HG03139 (cell line): ENCODE results near the gene CPTP.

Experiments used
- ATAC-seq: cut with Tn5 transposase; IDR thresholded peaks from one replicate; pipeline ENCODE4 v1.9.1; 2021; ENCODE audit not compliant: unreplicated experiment

The CPTP gene

DNA sequence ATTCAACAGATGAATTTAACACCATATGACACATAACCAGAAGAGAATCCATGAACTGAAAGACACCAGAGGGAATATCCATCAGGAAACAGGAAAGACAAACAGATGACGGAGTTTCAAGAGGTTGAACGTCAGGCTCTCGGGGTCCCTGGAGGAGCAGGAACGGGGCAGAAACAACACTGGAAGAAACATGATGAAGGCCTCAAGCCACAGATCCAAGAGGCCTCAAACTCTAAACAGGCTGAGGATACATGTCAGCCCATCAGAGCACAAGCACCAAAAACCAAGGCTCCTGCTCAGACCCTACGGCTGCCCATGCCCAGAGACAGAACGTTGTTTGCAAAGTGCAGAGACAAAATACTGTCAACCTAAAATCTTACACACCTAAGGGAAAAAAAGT is 7.2 kb upstream of the CPTP start:
- ATAC-seq = no peak

DNA sequence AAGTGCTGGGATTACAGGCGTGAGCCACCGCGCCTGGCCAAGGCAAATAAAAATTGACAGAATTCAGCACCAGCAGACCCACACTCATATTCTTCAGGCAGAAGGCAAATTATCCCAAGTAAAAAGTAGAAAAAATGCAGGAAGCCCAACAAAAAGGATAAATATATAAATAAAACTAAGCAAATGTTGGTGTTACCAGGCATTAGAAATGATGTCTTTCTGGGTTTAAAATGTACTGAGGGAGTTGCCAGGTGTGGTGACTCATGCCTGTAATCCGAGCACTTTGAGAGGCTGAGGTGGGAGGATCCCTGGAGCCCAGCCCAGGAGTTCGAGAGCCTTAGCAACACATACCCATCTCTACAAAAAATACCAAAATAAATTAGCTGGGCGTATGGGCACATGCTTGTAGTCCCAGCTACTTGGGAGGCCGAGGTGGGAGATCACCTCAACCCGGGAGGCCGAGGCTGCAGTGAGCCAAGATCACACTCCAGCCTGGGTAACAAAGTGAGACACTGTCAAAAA is 6.4 kb upstream of the CPTP start:
- no peak for ATAC-seq

DNA sequence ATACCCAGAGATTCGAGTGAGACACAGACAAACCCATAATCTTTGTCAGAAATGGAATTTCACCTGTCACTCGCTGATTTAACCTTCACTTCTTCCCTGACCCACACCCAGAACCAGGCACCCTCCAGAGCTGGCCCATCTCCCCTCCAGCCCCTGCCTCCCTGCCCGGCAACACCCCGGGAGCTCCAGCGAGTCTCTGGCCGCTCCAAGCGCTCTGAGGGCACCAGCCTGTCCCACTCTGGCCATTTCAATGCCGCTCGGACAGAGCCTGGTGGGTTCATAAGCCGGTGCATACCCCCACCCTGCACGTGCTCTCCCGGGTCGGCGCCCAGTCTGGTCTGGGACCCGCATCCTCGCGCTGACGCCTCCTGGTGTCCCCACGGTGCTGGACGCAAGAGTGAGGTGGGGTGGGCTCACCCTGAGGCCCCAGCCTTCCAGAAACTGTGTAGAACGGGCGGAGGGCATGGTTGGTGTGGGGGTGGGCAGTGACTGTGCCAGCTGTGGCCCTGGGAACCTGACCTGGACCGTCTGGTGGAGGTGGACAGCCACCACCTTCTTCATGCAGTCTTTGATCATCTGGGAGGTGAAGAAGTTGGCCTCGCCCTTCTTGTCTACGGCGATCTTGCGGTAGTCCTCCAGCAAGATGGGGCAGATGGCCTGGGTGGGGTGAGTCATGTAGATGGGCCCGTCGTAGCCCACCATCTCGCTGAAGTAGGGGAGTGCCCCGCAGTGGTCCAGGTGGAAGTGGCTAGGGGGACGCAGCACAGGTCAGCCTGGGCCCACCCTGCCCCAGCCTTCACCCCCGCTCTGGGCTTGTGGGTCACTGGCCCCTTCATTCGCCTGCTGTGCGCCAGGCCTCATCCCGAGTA is 5.6 kb upstream of the CPTP start:
- ATAC-seq = no peak

DNA sequence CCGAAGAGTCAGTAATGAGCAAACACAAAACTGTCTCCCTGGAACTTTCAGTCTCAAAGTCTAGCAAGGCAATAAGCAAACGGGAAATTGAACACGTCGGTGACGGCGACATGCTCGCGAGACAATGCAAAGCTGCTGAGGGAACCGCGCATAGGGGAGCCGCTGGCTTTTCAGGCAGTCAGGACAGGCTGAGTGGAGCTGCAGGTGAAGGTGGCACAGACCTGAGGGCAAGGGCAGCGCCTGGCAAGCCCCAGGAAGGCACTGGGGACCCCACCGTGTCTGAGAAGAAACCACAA is 5.0 kb upstream of the CPTP start:
- ATAC-seq = no peak

DNA sequence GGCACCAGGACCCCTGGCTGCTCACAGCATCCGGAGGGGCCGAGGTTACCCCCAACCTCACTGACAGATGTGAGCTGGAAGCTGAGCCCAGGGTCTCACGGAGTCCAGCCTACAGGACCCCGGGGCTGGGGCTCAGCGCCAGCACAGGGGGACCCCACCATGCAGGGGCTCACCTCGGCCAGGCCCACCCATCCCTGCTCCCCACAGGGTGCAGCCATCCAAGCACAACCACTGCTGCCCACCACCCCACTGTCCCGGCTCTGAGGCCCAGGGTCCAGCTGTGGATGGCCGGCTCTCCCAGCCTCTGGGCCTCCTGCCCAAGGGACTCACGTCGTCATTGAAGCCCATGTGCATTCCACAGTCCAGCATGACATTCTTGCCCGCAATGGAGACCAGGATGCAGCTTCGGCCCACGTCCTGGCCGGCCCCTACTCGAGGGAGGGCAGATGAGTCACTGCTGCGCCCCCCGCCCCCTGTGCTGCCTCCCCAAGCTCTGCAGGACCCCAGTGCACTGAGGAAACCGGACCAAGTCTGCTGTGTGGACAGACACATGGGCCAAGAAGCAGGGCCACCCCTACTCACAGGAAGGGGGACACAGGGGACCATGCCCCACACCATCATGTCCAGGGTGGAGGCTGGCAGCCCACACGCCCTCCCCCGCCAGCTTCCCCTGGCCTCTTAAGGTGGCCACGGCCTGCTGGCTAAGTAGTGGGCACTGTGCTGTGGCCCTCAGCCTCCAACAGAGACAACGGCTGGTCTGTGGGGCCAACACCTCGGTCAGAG is 3.7 kb upstream of the CPTP start:
- ATAC-seq = no peak

- no peak for ATAC-seq
Measured at GRCh38 chr1:1321477-1321876, 3.1 kb upstream of the CPTP start.

- ATAC-seq = no peak
Measured at GRCh38 chr1:1322418-1322817, 2.2 kb upstream of the CPTP start.

- no peak for ATAC-seq
Measured at GRCh38 chr1:1322952-1323351, 1.6 kb upstream of the CPTP start.

DNA sequence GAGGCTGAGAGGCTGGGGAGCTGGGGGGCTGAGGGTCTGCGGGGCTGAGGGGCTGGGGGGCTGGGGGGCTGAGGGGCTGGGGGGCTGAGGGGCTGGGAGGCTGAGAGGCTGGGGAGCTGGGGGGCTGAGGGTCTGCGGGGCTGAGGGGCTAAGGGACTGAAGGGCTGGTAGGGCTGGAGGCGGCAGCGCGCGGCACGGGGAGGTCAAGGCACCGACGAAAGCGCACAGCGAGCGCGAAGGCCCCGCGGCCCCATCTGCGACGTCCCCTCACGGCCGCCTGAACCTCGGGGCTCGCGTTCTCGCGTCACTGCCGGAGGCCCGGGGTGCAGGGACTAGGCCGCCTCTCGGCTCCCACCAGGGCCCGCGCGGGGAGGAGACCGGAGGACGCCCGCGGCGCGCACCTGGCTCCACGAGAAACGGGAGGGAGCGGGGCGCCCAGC is 498 bp upstream of the CPTP start:
- peak; percentile 22 for ATAC-seq

GRCh38 chr1:1325288-1326074 is 879 bp downstream of the CPTP start:
- ATAC-seq = no peak

DNA sequence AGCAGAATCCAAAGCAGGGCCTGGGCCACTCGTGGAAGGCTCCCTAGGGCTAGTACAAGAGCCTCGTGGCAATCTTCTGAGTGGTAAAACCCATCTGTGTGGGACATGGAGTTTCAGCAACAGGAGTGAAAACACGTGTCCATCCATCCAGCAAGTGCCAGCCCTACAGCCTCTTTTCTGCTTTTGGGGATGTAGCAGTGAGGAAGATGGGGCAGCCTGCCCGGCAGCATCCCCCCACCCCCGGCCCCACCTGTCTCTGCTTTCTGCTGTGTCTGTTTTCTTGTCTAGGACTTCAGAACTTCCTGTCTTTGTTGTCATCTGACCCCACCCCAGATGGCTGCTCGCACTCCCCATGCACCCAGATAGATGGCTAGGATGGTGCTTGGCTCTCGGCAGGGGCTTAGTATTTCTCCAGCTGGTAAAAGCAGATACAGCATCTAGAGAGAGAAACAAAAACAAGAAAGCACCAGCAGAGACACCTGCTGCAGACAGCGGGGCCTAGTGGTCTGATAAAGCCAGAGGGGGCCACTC is 1.5 kb downstream of the CPTP start:
- no peak for ATAC-seq

DNA sequence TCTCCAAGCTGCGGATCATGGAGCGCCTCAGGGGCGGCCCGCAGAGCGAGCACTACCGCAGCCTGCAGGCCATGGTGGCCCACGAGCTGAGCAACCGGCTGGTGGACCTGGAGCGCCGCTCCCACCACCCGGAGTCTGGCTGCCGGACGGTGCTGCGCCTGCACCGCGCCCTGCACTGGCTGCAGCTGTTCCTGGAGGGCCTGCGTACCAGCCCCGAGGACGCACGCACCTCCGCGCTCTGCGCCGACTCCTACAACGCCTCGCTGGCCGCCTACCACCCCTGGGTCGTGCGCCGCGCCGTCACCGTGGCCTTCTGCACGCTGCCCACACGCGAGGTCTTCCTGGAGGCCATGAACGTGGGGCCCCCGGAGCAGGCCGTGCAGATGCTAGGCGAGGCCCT is 2.7 kb downstream of the CPTP start:
- no peak for ATAC-seq

GRCh38 chr1:1328254-1328653 is 3.7 kb downstream of the CPTP start:
- no peak for ATAC-seq

- no peak for ATAC-seq
Measured at GRCh38 chr1:1329304-1330210, 5.0 kb downstream of the CPTP start.

GRCh38 chr1:1330366-1331067 is 5.9 kb downstream of the CPTP start:
- no peak for ATAC-seq

DNA sequence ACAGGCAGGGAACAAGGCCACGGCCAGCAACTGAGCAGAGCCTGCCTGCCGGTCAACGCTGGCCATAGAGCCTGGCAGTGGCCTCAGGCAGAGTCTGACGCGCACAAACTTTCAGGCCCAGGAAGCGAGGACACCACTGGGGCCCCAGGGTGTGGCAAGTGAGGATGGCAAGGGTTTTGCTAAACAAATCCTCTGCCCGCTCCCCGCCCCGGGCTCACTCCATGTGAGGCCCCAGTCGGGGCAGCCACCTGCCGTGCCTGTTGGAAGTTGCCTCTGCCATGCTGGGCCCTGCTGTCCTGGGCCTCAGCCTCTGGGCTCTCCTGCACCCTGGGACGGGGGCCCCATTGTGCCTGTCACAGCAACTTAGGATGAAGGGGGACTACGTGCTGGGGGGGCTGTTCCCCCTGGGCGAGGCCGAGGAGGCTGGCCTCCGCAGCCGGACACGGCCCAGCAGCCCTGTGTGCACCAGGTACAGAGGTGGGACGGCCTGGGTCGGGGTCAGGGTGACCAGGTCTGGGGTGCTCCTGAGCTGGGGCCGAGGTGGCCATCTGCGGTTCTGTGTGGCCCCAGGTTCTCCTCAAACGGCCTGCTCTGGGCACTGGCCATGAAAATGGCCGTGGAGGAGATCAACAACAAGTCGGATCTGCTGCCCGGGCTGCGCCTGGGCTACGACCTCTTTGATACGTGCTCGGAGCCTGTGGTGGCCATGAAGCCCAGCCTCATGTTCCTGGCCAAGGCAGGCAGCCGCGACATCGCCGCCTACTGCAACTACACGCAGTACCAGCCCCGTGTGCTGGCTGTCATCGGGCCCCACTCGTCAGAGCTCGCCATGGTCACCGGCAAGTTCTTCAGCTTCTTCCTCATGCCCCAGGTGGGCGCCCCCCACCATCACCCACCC is 6.7 kb downstream of the CPTP start, which contains the start of gene TAS1R3:
TAS1R3 (plus strand) TSS at position 213 of the 898 bp plus-strand sequence; CDS start at position 279, 66 bp downstream.
- no peak for ATAC-seq

GRCh38 chr1:1332031-1332755 is 7.6 kb downstream of the CPTP start:
- no peak for ATAC-seq
